Prostate gland (tissue), 2 donors: ENCODE data around the gene CMTM4. TPM values are rescaled to one million over a fixed set of nuclear protein-coding genes. Genes with fewer than 3 reads are reported as not detected.

ENCODE experiments used
- DNase-seq: peaks from one replicate; pipeline ENCODE4 v3.0.0-alpha.2; 2019; ENCODE audit warnings: low spot score
- H3K27ac ChIP-seq, 2 donors: fragments of 200-600 bp; sonication (generic); 2 replicates each; pipeline ENCODE4 v1.5.1; 2017 to 2019
- H3K27me3 ChIP-seq: fragments of 200-600 bp; sonication (generic); replicated peaks from 2 replicates; pipeline ENCODE4 v1.5.1; 2019; ENCODE audit not compliant: insufficient read depth
- H3K36me3 ChIP-seq, 2 donors: fragments of 200-600 bp; sonication (generic); 1 replicate in 1 of 2; 2 replicates in 1 of 2; pipeline versions ENCODE4 v1.5.1 to v1.8.1; 2017 to 2019
- H3K4me1 ChIP-seq: fragments of 200-600 bp; sonication (generic); replicated peaks from 2 replicates; pipeline ENCODE4 v1.5.1; 2019
- H3K4me3 ChIP-seq, 2 donors: fragments of 200-600 bp; sonication (generic); 2 replicates each; pipeline ENCODE4 v1.5.1; 2017 to 2019
- H3K9me3 ChIP-seq: fragments of 200-600 bp; sonication (generic); 2 replicates; pipeline ENCODE4 v1.5.1; 2017
- POLR2A ChIP-seq: fragments of 450-650 bp; IDR thresholded peaks from one replicate; pipeline ENCODE4 v1.6.1; 2016; ENCODE audit warnings: antibody characterized with exemption, mild to moderate bottlenecking
- POLR2AphosphoS5 ChIP-seq: sonication (generic); formaldehyde crosslinking; IDR thresholded peaks from one replicate; pipeline ENCODE4 v1.6.1; 2017; ENCODE audit warnings: antibody characterized with exemption
- WGBS: methylation state at CpG from one replicate; pipeline ENCODE4 v1.1.5; 2018; 5-methylcytosine and 5-hydroxymethylcytosine counted together
- intact Hi-C: fragments of 100-400 bp; cut with DNase I; formaldehyde crosslinking; loops from one replicate; pipeline ENCODE4 v1.14.2; 2022
- total RNA-seq, 2 donors: library from RNA; depleted of rRNA; stranded (reverse); fragments of >200 nt; gene quantifications; one replicate each; pipeline ENCODE4 v1.1.0, GENCODE V29; 2016
- TF ChIP-seq, protein P1 (sequence below), 4 experiments: fragments of 200-600 bp in 2 of 4; fragments of 450-650 bp in 2 of 4; sonication (generic) in 2 of 4; IDR thresholded peaks; 1 replicate in 3 of 4; 2 replicates in 1 of 4; pipeline ENCODE4 v1.5.1; 2016 to 2019; ENCODE audit warnings: antibody characterized with exemption in 4 of 4, mild to moderate bottlenecking in 2 of 4, moderate library complexity in 2 of 4

The CMTM4 gene
- total RNA-seq, 2 donors from 2014 or later = 46.9 to 57.7 TPM

GRCh38 chr16:66714062-66714461 is 17.5 kb upstream of the CMTM4 start:
- H3K27me3 ChIP-seq = no peaks in the 10 kb centered on the region
- TF ChIP-seq POLR2A (no peak), POLR2AphosphoS5 (no peak)
- TF ChIP-seq, protein P1, sequence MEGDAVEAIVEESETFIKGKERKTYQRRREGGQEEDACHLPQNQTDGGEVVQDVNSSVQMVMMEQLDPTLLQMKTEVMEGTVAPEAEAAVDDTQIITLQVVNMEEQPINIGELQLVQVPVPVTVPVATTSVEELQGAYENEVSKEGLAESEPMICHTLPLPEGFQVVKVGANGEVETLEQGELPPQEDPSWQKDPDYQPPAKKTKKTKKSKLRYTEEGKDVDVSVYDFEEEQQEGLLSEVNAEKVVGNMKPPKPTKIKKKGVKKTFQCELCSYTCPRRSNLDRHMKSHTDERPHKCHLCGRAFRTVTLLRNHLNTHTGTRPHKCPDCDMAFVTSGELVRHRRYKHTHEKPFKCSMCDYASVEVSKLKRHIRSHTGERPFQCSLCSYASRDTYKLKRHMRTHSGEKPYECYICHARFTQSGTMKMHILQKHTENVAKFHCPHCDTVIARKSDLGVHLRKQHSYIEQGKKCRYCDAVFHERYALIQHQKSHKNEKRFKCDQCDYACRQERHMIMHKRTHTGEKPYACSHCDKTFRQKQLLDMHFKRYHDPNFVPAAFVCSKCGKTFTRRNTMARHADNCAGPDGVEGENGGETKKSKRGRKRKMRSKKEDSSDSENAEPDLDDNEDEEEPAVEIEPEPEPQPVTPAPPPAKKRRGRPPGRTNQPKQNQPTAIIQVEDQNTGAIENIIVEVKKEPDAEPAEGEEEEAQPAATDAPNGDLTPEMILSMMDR (IDR thresholded peaks at IDR 0.05) = no peak
- H3K4me3 ChIP-seq = no peak overlapping the region
- no peak for DNase-seq
- H3K4me1 ChIP-seq = no peaks in the 10 kb centered on the region
- WGBS = 81% methylated on average over 6 of the region's 6 CpGs
- intact Hi-C loops = no loop called here
- no peaks in the 10 kb centered on the region for H3K9me3 ChIP-seq
- H3K36me3 ChIP-seq = no peaks in the 10 kb centered on the region
- H3K27ac ChIP-seq = no peak overlapping the region

GRCh38 chr16:66713076-66713475 is 16.5 kb upstream of the CMTM4 start:
- 35% methylated on average over 2 of the region's 2 CpGs for WGBS
- intact Hi-C loops = no loop called here
- H3K4me1 ChIP-seq = no peaks in the 10 kb centered on the region
- no peaks in the 10 kb centered on the region for H3K27me3 ChIP-seq
- no peaks in the 10 kb centered on the region for H3K36me3 ChIP-seq
- no peak for TF ChIP-seq POLR2AphosphoS5
- TF ChIP-seq, protein P1 (IDR thresholded peaks at IDR 0.05) = no peak
- no peak for TF ChIP-seq POLR2A
- no peak overlapping the region for H3K27ac ChIP-seq
- no peak overlapping the region for H3K4me3 ChIP-seq
- no peak for DNase-seq
- no peaks in the 10 kb centered on the region for H3K9me3 ChIP-seq

- H3K27me3 ChIP-seq = no peaks in the 10 kb centered on the region
- H3K4me3 ChIP-seq = no peak overlapping the region
- no peaks in the 10 kb centered on the region for H3K4me1 ChIP-seq
- no peak for TF ChIP-seq POLR2A
- TF ChIP-seq POLR2AphosphoS5 = no peak
- TF ChIP-seq, protein P1 (IDR thresholded peaks at IDR 0.05) = no peak
- intact Hi-C loops = no loop called here
- H3K27ac ChIP-seq = no peak overlapping the region
- DNase-seq = no peak
- no peaks in the 10 kb centered on the region for H3K9me3 ChIP-seq
- H3K36me3 ChIP-seq = no peaks in the 10 kb centered on the region
Measured at GRCh38 chr16:66712512-66712911, 16.0 kb upstream of the CMTM4 start.

DNA sequence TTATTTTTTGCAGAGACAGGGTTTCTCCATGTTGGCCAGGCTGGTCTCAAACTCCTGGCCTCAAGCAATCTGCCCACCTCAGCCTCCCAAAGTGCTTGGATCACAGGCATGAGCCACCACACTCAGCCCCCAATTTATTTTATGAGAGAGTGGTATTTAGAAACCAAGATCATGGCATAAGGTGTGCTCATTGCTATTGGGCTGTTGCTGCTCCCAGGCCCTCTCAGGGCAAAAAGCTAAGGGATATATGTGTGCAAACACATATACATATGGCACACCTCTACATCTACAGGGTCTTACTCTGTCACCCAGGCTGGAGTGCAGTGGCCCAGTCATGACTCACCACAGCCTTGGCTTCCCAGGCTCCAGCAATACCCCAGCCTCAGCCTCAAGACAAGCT is 15.0 kb upstream of the CMTM4 start:
- Histone ChIP-seq H3K36me3 (no peaks in the 10 kb centered on the region), H3K9me3 (no peaks in the 10 kb centered on the region), H3K4me3 (no peak overlapping the region), H3K4me1 (no peaks in the 10 kb centered on the region), H3K27me3 (no peaks in the 10 kb centered on the region), H3K27ac (no peak overlapping the region)
- no peak for DNase-seq
- TF ChIP-seq, protein P1 (IDR thresholded peaks at IDR 0.05) = no peak
- no peak for TF ChIP-seq POLR2AphosphoS5
- TF ChIP-seq POLR2A = no peak
- intact Hi-C loops = no loop called here

DNA sequence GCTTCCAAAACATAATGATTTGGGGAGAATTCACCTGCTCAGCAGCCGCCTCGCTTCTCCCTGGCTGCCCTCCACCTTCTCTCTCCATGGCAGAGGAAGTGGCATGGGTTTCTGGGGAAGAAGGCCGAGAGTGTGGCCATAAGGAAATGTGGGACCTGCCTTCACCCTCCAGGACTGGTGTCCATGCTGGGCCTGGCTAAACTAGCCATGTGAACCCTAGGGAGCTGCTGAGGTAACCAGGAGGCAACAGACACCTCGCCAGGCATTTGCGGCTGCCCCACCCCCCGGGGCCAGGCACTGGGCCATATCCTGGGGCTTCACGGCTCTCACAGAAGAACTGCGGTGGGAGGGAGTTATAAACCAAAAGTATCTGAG is 9.9 kb upstream of the CMTM4 start:
- 38% methylated on average over 8 of the region's 8 CpGs for WGBS
- intact Hi-C loops = no loop called here
- no peaks in the 10 kb centered on the region for H3K27me3 ChIP-seq
- no peak for DNase-seq
- H3K9me3 ChIP-seq = no peaks in the 10 kb centered on the region
- H3K36me3 ChIP-seq = no peaks in the 10 kb centered on the region
- TF ChIP-seq POLR2A (no peak), POLR2AphosphoS5 (no peak)
- TF ChIP-seq, protein P1 (IDR thresholded peaks at IDR 0.05) = no peak
- no peak overlapping the region for H3K4me3 ChIP-seq
- H3K27ac ChIP-seq = peak overlapping the region; percentile 42 to 43
- H3K4me1 ChIP-seq = peaks cover 7% of the 10 kb centered on the region
